Endometrial microvascular endothelial cells (primary cell): ENCODE measurements around the gene ACSF3. TPM values are rescaled to one million over a fixed set of nuclear protein-coding genes. Genes with fewer than 3 reads are reported as not detected.
"Not testable (repeated sequence)": the region's sequence is repeated elsewhere in the genome, so short reads cannot be mapped to it uniquely, and the experiment has no call there.

Source experiments
- in situ Hi-C: cut with HindIII; loops from 2 replicates; pipeline ENCODE4 v1.10.0; 2017; ENCODE audit warnings: low sequenced_read_pairs, low pct_unique_long_range_greater_than_20kb; ENCODE audit errors: inconsistent ontology term
- total RNA-seq: library from RNA; depleted of rRNA; stranded (reverse); fragments of >200 nt; gene quantifications from one replicate; pipeline ENCODE4 v1.2.3, GENCODE V29; 2015; ENCODE audit errors: inconsistent ontology term

Gene ACSF3
- total RNA-seq, 1 donor from 2014 or later: 29.0 TPM

DNA sequence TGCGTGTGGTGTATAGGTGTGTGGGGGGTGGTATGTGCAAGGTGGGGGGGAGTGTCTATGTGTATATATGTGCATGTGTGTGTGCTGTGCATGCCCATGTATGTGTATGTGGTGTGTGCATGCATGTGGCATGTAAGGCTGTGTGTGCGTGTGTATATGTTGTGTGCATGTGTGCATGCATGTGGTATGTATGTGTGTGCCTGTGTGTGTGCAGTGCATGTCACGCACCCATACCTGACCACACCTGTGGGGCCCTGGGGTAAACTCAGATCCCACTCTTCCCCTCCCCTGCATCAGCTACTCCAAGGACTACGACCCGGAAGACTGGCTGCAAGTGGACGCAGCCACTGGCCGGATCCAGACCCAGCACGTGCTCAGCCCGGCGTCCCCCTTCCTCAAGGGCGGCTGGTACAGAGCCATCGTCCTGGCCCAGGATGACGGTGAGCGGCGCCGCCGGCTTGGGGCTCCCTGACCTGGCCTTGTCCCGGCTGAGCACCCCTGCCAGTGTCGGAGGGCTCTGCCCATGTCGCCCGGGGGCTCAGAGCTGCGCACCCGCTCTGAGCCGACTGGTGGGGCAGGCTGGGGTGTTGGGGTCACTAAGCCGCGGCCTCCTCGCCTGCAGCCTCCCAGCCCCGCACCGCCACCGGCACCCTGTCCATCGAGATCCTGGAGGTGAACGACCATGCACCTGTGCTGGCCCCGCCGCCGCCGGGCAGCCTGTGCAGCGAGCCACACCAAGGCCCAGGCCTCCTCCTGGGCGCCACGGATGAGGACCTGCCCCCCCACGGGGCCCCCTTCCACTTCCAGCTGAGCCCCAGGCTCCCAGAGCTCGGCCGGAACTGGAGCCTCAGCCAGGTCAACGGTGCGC is 97.6 kb downstream of the ACSF3 start:
- in situ Hi-C loops: no loop called here

DNA sequence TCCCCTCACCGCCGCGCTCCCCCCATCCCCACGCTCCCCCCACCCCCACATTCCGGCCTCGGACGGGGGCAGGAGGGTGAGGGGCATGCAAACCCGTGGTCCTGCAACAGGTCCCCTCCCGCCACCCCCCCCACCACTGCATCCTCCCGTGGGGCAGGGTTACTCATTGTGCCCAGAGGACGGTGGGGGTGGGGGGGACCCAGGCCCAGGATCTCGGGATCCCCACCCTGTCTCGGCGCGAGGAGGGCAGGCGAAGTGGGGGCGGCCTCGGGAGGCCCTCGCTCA is 98.2 kb downstream of the ACSF3 start:
- in situ Hi-C loops: no loop called here

DNA sequence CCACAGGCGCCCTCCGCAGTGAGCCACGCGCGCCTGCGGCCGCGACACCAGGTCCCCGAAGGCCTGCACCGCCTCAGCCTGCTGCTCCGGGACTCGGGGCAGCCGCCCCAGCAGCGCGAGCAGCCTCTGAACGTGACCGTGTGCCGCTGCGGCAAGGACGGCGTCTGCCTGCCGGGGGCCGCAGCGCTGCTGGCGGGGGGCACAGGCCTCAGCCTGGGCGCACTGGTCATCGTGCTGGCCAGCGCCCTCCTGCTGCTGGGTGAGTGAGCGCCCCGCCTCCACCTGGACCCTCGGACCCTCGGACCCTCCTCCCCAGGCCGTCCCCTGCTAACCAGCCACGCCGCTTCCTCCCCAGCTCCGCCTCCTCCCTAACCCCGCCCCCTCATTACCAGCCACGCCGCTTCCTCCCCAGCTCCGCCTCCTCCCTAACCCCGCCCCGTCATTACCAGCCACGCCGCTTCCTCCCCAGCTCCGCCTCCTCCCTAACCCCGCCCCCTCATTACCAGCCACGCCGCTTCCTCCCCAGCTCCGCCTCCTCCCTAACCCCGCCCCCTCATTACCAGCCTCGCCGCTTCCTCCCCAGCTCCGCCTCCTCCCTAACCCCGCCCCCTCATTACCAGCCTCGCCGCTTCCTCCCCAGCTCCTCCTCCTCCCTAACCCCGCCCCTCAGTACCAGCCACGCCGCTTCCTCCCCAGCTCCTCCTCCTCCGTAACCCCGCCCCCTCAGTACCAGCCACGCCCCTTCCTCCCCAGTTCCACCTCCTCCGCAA is 98.7 kb downstream of the ACSF3 start:
- in situ Hi-C loops: not testable (repeated sequence)

DNA sequence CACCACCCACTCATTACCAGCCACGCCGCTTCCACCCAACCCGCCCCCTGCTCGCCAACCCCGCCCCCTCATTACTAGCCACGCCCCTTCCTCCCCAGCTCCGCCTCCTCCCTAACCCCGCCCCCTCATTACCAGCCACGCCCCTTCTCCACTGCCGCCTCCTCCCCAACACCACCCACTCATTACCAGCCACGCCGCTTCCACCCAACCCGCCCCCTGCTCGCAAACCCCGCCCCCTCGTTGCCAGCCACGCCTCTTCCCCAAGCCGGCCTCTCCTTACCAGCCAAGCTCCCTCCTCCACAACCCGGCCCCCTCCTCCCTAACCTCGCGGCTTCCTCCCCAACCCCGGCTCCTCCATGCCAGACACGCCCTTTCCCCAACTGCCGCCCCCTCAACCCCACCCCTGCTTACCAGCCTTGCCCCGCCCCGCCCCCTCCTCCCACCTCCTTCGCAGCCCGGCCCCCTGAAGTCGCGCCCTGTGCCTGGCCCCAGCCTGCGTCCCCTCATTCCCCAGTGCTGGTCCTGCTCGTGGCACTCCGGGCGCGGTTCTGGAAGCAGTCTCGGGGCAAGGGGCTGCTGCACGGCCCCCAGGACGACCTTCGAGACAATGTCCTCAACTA is 99.4 kb downstream of the ACSF3 start:
- in situ Hi-C loops: no loop called here

DNA sequence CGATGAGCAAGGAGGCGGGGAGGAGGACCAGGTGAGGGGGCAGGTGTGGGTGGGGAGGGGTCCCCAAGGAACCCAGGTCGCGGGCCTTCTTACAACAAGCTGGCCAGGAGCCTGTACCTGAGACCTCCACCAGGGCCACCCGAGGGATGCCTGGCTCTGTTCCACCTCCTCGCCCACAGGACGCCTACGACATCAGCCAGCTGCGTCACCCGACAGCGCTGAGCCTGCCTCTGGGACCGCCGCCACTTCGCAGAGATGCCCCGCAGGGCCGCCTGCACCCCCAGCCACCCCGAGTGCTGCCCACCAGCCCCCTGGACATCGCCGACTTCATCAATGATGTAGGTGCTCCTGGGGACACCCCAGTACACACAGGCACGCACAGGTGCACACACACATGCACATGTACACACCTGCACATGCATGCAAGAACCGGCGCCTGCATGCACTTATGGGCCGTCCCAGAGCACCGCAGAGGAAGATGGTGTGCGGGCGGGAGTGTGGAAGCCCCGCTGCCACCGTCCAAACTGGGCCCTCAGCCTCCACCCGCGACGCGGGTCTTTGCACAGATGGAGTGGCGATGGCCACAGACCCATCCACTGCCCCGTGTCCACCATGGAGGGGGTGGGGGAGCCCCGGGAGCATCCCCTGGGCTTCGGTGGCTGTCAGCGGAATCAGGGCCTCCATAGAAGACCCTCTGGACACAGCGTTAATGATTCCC is 100.1 kb downstream of the ACSF3 start:
- in situ Hi-C loops: no loop called here

DNA sequence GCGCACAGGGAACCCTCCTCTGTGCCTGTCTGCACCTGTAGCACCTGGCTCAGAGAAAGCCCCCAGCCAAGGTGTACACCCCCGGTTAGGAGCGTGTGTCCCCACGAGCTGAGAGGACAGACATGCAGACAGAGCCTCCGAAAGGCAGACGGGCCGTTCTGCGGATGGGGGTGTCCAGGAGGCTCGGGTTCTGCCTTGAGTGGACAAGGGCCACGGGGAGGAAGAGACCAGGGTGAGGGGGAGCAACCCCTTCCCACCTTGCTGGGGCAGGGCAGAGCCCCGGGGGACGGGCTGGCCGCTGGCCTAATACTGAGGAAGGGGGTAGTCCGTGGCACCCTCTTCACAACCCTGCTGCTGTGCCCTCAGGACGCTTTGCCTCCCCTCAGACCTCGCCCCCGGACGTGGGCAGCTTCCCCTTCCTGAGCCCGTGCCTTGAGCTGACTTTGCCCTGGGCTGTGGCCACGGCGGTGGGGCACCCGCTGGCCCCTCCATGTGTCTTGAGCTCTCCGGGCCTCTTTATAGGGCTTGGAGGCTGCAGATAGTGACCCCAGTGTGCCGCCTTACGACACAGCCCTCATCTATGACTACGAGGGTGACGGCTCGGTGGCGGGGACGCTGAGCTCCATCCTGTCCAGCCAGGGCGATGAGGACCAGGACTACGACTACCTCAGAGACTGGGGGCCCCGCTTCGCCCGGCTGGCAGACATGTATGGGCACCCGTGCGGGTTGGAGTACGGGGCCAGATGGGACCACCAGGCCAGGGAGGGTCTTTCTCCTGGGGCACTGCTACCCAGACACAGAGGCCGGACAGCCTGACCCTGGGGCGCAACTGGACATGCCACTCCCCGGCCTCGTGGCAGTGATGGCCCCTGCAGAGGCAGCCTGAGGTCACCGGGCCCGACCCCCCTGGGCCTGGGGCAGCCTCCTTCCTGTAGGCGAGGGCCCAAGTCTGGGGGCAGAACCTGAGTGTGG is 101.0 kb downstream of the ACSF3 start:
- in situ Hi-C loops: no loop called here

DNA sequence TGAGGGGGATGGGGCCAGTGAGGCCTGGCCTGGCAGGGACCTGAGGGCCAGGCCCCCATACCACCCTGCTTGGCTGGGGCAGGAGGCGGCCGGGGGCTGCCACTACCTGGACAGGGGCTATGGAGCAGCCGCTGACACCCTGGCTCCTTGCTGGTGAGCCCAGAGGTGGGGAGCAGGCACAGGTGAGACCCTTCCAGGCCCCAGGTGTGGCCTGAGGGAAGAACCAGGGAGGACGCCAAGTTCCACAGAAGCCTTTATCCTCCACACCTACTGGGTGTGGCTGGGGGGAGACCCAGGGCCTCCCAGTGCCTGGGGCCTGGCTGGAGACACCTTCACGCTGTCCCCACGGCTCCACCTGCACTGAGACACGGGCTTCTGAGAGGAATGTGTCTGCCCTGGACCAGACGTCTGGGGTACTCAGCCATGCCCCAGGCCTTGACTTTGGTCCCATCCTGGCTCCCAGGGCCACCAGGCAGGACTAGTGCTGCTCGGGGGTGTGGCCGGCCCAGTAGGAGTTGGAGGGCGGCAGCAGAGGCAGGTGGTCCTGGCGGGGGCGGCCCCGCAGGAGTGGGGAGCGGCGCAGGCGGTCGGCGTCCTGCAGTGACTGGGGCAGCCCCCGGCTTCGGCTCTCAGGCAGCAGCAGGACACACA is 102.0 kb downstream of the ACSF3 start:
- in situ Hi-C loops: no loop called here

DNA sequence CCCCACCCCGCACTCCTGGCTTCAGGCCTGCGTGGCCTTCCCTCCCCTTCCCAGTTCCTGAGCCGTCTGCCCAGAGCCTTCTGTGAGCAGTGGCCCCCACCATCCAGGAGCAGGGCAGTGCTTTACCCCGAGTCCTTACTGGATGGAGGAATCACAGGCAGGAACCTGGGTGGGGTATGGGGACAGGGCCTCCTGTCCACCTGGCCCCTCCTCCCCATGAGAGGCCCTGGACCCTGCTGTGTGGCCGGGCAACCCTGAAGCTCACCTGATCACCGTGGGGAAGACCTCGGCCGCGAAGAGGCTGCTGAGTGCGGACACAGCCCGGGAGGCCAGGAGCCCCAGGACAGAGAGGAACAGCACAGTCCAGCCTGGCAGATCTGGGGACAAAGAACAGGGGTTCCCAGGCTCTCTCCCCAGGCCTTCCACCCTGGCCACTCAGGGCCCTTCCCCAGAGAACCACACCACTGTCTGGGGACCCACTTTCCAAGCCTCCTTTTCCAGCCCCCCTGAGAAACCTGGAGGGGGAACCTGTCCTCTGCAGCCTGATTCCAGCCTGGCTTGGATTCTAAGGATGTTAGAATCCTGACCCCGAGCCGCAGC is 103.5 kb downstream of the ACSF3 start:
- in situ Hi-C loops: no loop called here

DNA sequence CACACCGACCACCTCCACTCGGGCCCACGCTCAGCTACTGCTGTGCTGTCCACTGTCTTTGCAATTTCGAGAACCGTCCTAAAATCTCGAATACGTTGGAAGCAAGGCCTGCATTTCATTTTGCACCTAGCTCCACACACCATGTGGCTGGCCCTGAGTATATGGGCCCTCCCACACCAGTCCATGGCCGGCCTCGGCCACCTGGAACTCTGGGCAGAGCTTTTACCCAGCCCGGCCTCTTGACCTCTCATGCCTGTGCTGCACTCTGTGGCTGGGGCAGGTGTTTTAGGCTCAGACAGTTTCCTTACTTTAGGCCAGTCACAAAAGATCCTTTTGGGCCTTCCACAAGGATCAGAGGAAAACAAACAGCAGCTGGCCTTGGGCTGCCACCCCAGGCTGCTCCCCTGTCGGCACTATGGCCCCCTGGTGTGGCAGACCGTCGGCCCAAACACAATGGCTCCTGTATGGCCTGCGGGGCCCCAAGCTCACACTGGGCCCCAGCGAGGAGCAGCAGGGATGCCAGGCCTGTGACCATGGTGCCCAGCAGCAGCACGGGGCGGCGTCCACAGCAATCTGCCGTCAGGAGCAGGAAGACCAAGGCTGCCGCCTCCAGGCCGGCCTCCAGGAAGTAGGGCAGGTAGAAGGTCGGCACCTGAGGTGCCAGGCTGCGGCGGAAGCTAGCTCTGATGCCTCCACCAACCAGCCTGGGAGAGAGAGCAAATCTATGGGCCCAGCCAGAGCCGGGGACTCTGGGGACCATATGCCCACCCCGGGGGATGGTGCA is 104.2 kb downstream of the ACSF3 start:
- in situ Hi-C loops: no loop called here

DNA sequence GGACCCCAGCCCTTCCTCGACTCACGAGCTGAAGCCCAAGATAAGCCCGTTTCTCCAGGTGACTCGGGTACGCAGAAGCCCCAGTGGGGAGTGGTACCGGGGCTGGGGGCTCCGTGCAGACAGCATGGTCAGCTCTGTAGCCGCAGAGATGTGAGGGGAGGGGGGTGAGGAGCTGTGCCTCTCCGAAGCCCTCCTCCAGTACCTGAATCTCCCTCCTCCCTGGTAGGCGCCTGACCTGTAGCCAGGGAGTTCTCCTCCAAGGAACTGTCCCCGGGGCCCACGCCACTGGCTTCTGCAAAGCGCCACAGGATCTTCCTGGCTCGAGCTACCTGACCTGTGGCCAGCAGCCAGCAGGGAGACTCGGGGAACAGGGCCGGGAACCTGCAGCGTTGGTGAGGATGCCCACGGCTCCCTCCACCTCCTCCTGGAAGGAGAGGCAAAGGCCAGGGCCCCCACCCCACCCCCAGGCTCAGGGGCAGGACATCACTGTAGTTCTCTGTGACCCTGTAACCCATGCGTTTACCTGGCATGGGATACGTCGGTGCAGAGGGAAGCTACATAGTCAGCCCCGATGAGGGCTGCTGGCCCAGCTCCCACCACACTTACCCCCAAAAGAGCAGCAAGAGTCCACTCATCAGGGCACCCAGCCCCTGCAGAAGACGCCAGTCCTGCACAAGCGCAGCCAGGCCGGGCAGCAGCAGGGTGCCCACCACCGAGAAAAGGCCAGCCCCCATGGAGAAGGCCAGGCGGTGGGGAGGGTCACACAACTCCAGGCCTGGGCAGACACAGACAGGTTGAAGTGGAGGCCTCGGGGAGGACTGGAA is 105.0 kb downstream of the ACSF3 start:
- in situ Hi-C loops: no loop called here

DNA sequence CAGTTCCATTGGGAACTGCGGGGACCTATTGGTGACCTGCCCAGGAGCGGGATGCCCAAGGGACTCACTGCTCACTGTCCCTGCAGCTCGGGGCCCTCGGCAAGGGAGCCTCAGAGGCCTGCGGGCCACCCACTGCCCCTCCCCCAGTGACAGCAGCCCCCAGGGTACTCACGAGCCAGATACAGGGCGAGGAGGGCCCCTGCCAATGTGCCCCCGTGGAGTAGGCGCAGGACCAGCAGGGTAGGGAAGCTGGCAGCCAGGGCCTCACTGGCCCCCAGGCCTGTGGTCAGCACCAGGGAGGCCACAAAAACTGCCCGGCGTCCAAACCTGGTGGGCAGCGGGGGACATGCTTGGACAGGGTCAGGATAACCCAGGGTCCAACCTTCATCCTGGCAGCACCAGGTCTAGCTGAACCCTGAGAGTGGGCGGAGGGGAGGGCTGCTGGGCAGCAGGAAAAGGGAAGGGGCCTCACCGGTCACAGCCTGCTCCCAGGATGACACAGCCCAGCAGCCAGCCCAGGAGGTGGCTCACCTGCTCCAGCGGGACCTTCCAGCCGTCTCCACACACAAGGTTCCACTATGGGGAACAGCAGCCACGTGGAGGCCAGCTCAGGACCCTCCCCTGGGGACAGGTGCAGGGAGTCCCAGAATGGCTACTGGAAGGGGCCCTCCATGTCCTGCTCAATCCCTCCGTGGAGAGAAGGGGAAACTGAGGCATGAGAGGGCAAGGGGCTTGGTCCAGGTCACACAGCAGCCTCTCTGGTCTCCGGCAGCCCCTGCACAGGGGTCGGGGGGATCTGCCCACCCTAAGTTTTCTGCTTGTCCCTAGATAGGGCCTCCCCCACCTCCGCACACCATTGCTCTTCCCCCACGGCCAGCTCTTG is 105.8 kb downstream of the ACSF3 start:
- in situ Hi-C loops: no loop called here

DNA sequence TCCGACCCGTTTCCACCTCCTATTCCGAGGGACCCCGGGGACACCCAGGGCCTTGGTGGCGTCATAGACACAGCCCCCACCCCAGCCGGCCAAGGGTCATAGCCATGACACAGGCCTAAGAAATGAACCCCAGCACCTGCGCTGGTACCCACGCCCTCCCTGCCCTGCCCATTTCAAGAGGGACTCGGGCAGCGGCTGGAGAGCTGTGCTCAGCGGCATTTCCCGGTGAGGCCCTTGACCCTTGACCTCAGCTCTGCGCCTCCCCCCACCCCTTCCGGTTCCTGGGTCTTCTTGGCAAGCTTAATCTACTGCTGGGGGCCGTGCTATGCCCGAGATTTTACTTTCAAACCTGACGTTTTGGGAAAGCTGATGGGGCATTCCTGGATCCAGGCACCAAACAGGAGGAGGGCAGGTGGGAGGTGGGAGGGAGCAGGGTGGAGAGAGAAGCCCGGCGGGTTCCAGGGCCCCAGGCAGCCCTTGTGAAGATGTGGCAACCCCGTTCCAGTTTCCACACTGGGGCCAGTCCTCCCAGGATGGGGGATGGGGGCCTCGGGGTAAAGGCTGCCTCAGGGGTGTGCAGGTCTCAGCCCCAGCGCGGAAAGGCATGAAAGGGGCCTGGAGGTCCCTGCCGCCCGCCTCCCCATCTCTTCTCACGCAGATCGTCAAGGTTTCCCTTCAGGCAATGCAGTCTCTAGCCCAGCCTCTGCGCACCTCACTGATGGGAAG is 106.6 kb downstream of the ACSF3 start, which contains the start of gene SLC22A31:
Gene SLC22A31, minus strand, starts transcription at position 414 of the 726 bp plus-strand sequence. Its CDS starts 36 bp downstream, at position 378.
- in situ Hi-C loops: no loop called here

DNA sequence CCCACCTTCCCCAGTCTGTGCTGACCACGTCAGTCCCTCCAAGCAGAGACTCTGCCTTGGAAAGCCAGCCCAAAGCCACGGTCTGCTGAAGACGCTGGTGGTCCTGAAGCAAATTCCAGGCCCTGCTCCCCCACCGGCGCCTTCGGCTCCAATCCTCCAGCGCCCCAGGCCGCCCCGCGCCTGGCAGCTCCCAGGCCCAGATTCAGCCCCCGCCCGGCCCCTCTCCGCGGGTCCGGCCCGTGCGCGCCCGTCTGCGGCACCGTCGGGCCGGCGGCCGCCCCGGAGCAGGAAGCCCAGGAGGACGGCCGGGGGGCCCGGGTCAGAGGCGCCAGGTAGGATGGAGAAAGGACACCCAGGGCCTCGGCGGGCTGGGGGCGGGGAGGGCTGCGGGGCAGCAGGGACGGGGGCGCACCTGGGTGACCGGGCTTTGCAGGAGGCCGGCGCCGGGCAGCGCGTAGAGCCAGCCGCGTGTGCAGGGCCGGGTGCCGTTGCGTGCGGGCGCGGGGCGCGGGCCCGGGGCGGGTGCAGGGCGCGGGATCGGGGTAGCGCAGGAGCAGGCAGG is 107.3 kb downstream of the ACSF3 start:
- in situ Hi-C loops: no loop called here
